ENCODE data around the gene DENND2C. TPM values are rescaled to one million over a fixed set of nuclear protein-coding genes. Genes with fewer than 3 reads are reported as not detected.

The DENND2C gene
- total RNA-seq, 1 donor from 2014 or later, result 17.1 TPM

- no peak for DNase-seq (ENCODE audit: low read depth)
These were observed 18.7 kb upstream of the DENND2C start for GRCh38 chr1:114688526-114688925.

GRCh38 chr1:114685851-114686250 is 16.0 kb upstream of the DENND2C start:
- no peak for DNase-seq (ENCODE audit: low read depth)

GRCh38 chr1:114677691-114678090 is 7.8 kb upstream of the DENND2C start:
- DNase-seq (ENCODE audit: low read depth), result no peak

GRCh38 chr1:114676115-114676514 is 6.3 kb upstream of the DENND2C start:
- DNase-seq (ENCODE audit: low read depth), result no peak

GRCh38 chr1:114671939-114672275 is 2.1 kb upstream of the DENND2C start:
- DNase-seq (ENCODE audit: low read depth), result no peak

- DNase-seq (ENCODE audit: low read depth), result peak; percentile 6
These were observed 1.4 kb upstream of the DENND2C start for GRCh38 chr1:114671011-114671938.

GRCh38 chr1:114670083-114671010 is 498 bp upstream of the DENND2C start:
- peak; percentile 95 for DNase-seq (ENCODE audit: low read depth)

GRCh38 chr1:114668784-114669561 is 876 bp downstream of the DENND2C start:
- peak; percentile 29 for DNase-seq (ENCODE audit: low read depth)

DNA sequence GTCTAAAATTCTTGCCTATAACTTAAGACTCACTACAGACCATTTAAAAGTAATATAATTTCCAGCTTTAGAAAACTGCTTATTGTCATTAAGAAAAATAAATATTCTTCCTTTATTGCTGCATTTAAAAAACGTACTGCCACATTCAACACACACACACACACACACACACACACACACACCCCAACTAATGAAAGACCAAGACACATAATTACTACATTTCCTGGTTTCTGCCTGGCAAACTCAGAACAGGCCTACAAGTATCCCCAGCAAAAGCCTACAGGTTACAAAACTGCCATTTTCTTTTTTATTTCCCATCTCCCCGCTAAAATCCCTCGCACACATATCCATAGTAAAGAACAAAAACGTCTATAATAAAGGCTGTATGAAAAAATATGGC is 1.5 kb downstream of the DENND2C start:
- DNase-seq (ENCODE audit: low read depth), result no peak

DNA sequence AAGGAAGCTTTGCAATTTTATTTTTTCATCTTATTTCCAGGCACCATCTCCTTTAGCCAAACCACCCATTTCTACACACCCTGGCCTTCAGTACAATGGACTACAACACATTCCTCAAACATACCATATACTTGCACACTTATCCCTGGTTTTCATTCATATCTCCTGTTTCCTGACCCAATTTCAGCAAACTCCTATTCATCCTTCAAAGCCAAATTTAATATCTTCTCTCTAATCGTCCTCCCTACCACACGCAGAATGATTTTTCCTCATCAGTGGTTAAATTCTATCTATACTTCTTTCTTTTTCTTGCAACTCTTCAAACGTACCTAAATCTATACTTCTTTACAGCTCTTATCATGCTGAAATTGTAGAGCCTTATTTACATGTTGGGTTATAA is 2.9 kb downstream of the DENND2C start:
- DNase-seq (ENCODE audit: low read depth), result no peak

- no peak for DNase-seq (ENCODE audit: low read depth)
These were observed 9.6 kb downstream of the DENND2C start for GRCh38 chr1:114660238-114660637.

DNA sequence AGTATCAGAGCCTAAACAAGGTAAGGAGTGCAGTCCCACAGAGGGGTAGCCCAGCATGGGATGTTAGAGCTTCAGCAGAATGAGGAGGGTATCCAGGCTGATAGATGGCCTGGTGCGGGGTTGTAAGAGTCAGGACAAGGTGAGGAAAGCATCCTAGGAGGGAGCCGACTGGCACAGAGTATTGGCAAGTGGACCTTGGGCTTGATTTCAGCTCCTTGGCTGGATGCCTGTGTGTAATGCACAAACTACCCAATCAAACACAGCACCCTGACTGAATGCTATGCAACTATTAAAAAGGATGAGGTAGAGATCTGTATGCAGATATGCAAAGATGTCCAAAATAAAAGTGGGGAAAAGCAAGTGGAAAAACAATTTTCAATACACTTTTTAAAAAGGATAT is 18.0 kb downstream of the DENND2C start:
- no peak for DNase-seq (ENCODE audit: low read depth)

GRCh38 chr1:114648503-114648902 is 21.3 kb downstream of the DENND2C start:
- DNase-seq (ENCODE audit: low read depth), result no peak

- DNase-seq (ENCODE audit: low read depth), result peak; percentile 10
These were observed 28.5 kb downstream of the DENND2C start for GRCh38 chr1:114641377-114641776.

DNA sequence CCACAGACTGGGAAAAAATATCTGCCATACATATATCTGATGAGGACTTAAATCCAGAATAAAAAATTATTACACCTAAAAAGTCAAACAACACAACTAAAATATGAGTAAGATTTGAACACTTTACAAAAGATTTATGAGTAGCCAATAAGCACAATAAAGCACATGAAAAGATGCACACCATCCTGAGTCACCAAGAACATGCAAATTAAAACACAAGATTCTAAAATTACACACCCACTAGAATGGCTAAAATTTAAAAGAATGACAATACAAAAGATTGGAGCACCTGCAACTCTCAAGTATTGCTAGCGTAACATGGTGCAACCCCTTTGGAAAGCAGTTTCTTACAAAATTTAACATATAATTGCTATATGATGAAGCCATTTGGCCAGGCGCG is 30.9 kb downstream of the DENND2C start:
- DNase-seq (ENCODE audit: low read depth), result no peak

- no peak for DNase-seq (ENCODE audit: low read depth)
These were observed 37.4 kb downstream of the DENND2C start for GRCh38 chr1:114632427-114632826.

GRCh38 chr1:114627107-114627506 is 42.7 kb downstream of the DENND2C start:
- no peak for DNase-seq (ENCODE audit: low read depth)

DNA sequence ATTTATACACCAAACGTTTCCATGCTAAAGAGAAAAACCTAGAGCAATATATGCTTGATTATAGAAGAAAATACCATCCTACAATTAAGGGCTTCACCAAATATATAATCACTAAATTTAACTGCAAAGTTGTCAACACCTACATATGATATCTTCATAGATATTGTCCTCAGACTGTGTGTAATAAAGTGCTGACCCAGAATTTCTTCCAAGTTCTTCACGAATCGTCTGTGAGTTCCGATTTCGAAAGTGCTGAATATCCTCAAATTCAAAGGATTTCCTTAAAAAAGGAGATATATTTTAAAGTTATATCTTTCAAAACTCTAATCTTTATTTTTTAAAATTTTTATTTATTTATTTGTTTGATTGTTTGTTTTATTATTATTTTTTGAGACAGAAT is 46.5 kb downstream of the DENND2C start:
- DNase-seq (ENCODE audit: low read depth), result no peak

DNA sequence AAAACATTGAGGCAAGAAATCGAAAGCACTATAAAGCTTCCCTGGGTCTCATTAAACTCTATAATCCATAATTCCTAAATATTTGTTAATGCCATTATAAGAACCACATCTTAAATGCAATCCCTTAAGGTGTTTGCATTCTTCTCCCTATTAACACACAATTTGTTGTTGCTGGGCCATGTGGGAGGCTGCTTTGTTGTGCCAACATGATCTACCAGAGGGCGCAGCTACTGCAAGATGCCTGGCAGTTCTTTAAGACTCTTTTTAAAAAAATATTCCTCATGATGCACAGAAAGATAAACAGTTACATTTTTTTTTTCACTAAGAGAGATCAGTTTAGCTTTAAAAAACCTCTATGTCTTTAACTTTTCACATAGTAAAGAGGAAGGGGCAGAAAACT is 49.4 kb downstream of the DENND2C start:
- DNase-seq (ENCODE audit: low read depth), result no peak

DNA sequence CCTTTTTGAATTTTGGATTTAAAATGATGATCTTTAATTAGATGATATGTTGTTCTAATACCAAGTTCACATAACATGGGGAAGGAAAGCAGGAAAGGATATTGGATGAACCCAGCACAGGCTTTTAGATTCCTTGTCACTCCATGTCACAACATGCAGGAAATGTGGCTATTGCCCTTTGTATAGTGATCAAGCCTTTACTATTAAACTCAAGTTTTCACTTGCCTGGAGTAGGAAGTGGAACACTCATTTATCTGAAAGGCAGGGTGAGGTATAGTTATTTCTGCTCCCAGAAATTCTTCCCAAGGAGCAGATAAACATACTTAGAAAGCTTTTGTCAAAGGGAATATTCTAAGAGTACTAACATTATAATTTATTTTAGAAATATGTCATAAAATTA is 51.2 kb downstream of the DENND2C start:
- no peak for DNase-seq (ENCODE audit: low read depth)

GRCh38 chr1:114610546-114611245 is 59.2 kb downstream of the DENND2C start:
- DNase-seq (ENCODE audit: low read depth), result no peak

Measured in myocyte (in vitro differentiated cells).